ENCODE results near the gene MAFB.
"Not testable (repeated sequence)": the region's sequence is repeated elsewhere in the genome, so short reads cannot be mapped to it uniquely, and the experiment has no call there.

MAFB gene

DNA sequence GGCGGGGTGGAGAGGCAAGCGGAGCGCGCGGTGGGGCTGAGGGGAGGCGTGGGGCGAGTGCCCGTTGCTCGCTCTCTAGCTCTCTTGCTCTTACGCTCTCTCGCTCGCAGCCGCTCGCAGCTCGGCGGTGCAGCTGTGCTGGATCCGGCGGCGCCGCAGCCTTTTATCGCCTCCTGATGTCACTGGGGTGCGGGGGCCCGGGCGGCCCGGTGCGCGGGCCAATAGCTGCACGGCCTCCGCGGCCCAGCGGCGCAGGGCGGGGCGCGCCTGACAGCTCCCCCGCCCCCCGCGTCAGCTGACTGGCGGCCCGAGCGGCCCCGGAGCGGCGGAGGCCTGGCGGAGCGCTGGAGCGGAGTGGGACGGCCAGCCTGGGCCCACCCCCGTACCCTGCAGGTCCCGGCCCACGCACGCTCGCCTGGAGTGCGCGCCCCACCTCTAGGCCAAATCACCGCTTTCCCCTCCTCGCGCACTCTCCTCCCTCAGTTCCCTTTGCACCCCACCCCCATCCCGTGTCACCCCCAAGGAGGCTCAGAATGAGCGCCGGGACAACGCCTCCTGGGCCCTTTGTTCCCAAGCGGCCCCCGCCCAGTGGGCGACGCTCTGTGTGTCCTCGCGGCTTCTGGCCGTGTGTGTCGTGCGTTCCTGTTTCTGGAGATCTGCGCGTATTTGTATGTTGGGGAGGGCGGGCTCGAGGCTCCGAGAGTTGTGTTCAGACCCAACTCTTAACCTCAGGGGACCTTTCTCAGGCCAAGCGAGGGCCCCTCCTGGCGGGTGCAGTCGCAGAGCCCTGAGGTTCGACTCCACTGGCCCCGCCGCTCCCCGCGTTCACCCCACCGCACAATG is at the start of gene MAFB:
MAFB (minus strand) TSS at position 137 of the 843 bp plus-strand sequence. CDS start 386 bp downstream, outside the sequence.
- Histone ChIP-seq H3K27me3 (replicated peaks; ENCODE audit: control insufficient read depth, insufficient read depth, low read length) (peaks cover 31% of the 10 kb centered on the region), H3K9ac (ENCODE audit: low read length) (peak within 1 kb of the TSS; percentile 97), H3K4me1 (ENCODE audit: control insufficient read depth, insufficient read depth, low read length) (peaks cover 18% of the 10 kb centered on the region), H3K4me3 (ENCODE audit: low read length) (peak within 1 kb of the TSS; percentile 97), H3K36me3 (ENCODE audit: control insufficient read depth, insufficient read depth, low read length, severe bottlenecking) (peaks cover 11% of the 10 kb centered on the region), H3K9me3 (ENCODE audit: control insufficient read depth, low read length) (no peaks in the 10 kb centered on the region)
- peak; percentile 94 for DNase-seq (ENCODE audit: low read depth)

- not testable (repeated sequence) for H3K36me3 ChIP-seq (ENCODE audit: control insufficient read depth, insufficient read depth, low read length, severe bottlenecking); DNase-seq (ENCODE audit: low read depth); H3K4me1 ChIP-seq (ENCODE audit: control insufficient read depth, insufficient read depth, low read length); H3K9me3 ChIP-seq (ENCODE audit: control insufficient read depth, low read length); H3K4me3 ChIP-seq (ENCODE audit: low read length); H3K9ac ChIP-seq (ENCODE audit: low read length)
- peaks cover 39% of the 10 kb centered on the region for H3K27me3 ChIP-seq (replicated peaks; ENCODE audit: control insufficient read depth, insufficient read depth, low read length)
Observed at GRCh38 chr20:40736468-40736867, 47.4 kb upstream of the MAFB start.

GRCh38 chr20:40728996-40729395 is 40.0 kb upstream of the MAFB start:
- no peak for DNase-seq (ENCODE audit: low read depth)
- H3K9me3 ChIP-seq (ENCODE audit: control insufficient read depth, low read length): peaks cover 14% of the 10 kb centered on the region
- no peaks in the 10 kb centered on the region for H3K36me3 ChIP-seq (ENCODE audit: control insufficient read depth, insufficient read depth, low read length, severe bottlenecking)
- no peaks in the 10 kb centered on the region for H3K4me1 ChIP-seq (ENCODE audit: control insufficient read depth, insufficient read depth, low read length)
- no peak overlapping the region for H3K4me3 ChIP-seq (ENCODE audit: low read length)
- peaks cover 11% of the 10 kb centered on the region for H3K27me3 ChIP-seq (replicated peaks; ENCODE audit: control insufficient read depth, insufficient read depth, low read length)
- no peak overlapping the region for H3K9ac ChIP-seq (ENCODE audit: low read length)

DNA sequence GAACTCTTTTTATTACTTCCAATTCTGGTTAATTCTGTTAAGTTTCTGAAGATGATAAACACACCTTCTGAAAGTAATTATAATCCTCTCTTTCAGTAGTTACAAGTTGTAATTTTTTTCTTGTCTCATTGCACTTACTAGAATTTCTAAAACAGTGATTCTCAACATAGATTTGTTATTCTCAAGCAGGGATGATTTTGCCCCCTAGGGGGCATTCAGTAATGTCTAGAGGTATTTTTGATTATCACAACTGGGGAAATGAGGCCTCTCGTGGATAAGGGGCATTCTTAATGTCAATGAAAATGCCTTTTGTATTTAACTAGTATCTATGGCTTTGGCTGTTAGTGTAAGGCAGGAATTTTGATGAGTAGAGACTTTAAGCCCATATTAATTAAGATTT is 39.4 kb upstream of the MAFB start:
- no peak for DNase-seq (ENCODE audit: low read depth)
- peaks cover 14% of the 10 kb centered on the region for H3K9me3 ChIP-seq (ENCODE audit: control insufficient read depth, low read length)
- no peak overlapping the region for H3K4me3 ChIP-seq (ENCODE audit: low read length)
- no peaks in the 10 kb centered on the region for H3K4me1 ChIP-seq (ENCODE audit: control insufficient read depth, insufficient read depth, low read length)
- H3K27me3 ChIP-seq (replicated peaks; ENCODE audit: control insufficient read depth, insufficient read depth, low read length): peaks cover 6% of the 10 kb centered on the region
- no peaks in the 10 kb centered on the region for H3K36me3 ChIP-seq (ENCODE audit: control insufficient read depth, insufficient read depth, low read length, severe bottlenecking)
- no peak overlapping the region for H3K9ac ChIP-seq (ENCODE audit: low read length)

DNA sequence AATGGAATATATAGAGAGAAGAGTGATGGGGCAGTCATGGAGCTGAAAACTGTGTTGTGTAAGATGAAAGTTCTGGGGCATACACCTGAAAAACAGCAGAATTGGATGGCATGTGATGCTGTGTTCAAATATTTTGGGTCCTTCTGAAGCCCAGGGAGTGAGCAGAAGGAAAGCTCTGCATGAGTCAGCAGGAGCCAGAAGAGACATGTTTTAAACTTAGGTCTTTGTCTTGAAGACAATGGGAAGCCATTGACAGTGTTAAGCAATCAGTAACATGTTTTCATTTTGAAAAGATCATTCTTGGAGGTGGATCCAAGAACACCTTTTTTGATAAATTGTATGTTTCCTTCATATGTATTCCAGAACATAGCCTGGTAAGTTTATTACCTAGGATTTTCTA is 38.9 kb upstream of the MAFB start:
- H3K27me3 ChIP-seq (replicated peaks; ENCODE audit: control insufficient read depth, insufficient read depth, low read length): peaks cover 5% of the 10 kb centered on the region
- no peak overlapping the region for H3K4me3 ChIP-seq (ENCODE audit: low read length)
- peaks cover 14% of the 10 kb centered on the region for H3K9me3 ChIP-seq (ENCODE audit: control insufficient read depth, low read length)
- no peaks in the 10 kb centered on the region for H3K36me3 ChIP-seq (ENCODE audit: control insufficient read depth, insufficient read depth, low read length, severe bottlenecking)
- no peaks in the 10 kb centered on the region for H3K4me1 ChIP-seq (ENCODE audit: control insufficient read depth, insufficient read depth, low read length)
- no peak overlapping the region for H3K9ac ChIP-seq (ENCODE audit: low read length)
- DNase-seq (ENCODE audit: low read depth): no peak

- no peak for DNase-seq (ENCODE audit: low read depth)
- Histone ChIP-seq H3K9me3 (ENCODE audit: control insufficient read depth, low read length) (peaks cover 14% of the 10 kb centered on the region), H3K4me1 (ENCODE audit: control insufficient read depth, insufficient read depth, low read length) (no peaks in the 10 kb centered on the region), H3K36me3 (ENCODE audit: control insufficient read depth, insufficient read depth, low read length, severe bottlenecking) (no peaks in the 10 kb centered on the region), H3K27me3 (replicated peaks; ENCODE audit: control insufficient read depth, insufficient read depth, low read length) (peaks cover 5% of the 10 kb centered on the region), H3K9ac (ENCODE audit: low read length) (no peak overlapping the region), H3K4me3 (ENCODE audit: low read length) (no peak overlapping the region)
Observed at GRCh38 chr20:40726776-40727175, 37.7 kb upstream of the MAFB start.

- Histone ChIP-seq H3K36me3 (ENCODE audit: control insufficient read depth, insufficient read depth, low read length, severe bottlenecking) (no peaks in the 10 kb centered on the region), H3K9me3 (ENCODE audit: control insufficient read depth, low read length) (peaks cover 14% of the 10 kb centered on the region), H3K4me1 (ENCODE audit: control insufficient read depth, insufficient read depth, low read length) (no peaks in the 10 kb centered on the region), H3K9ac (ENCODE audit: low read length) (no peak overlapping the region), H3K27me3 (replicated peaks; ENCODE audit: control insufficient read depth, insufficient read depth, low read length) (peaks cover 10% of the 10 kb centered on the region), H3K4me3 (ENCODE audit: low read length) (no peak overlapping the region)
- no peak for DNase-seq (ENCODE audit: low read depth)
Observed at GRCh38 chr20:40724566-40724965, 35.5 kb upstream of the MAFB start.

DNA sequence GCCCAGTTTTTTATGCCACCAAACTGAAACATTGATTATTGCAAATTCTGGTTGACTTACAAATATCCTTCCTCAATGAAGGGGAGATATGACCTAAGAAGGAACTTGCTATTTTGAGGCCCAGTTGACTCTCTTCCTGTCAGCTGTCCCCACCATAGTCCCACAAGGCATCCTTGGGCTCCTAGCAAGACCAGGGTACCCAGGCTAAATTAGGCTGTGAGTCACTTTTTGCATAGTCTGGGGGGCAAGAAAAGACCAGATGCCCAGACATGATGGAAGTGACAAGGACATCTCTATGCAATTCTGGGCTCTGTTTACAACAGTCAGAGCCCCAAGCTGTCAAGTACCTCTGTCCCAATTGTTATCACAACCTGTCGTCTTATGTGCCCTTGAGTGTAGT is 31.8 kb upstream of the MAFB start:
- Histone ChIP-seq H3K36me3 (ENCODE audit: control insufficient read depth, insufficient read depth, low read length, severe bottlenecking) (no peaks in the 10 kb centered on the region), H3K9me3 (ENCODE audit: control insufficient read depth, low read length) (peaks cover 4% of the 10 kb centered on the region), H3K9ac (ENCODE audit: low read length) (no peak overlapping the region), H3K4me3 (ENCODE audit: low read length) (no peak overlapping the region), H3K4me1 (ENCODE audit: control insufficient read depth, insufficient read depth, low read length) (no peaks in the 10 kb centered on the region), H3K27me3 (replicated peaks; ENCODE audit: control insufficient read depth, insufficient read depth, low read length) (peaks cover 22% of the 10 kb centered on the region)
- DNase-seq (ENCODE audit: low read depth): no peak

DNA sequence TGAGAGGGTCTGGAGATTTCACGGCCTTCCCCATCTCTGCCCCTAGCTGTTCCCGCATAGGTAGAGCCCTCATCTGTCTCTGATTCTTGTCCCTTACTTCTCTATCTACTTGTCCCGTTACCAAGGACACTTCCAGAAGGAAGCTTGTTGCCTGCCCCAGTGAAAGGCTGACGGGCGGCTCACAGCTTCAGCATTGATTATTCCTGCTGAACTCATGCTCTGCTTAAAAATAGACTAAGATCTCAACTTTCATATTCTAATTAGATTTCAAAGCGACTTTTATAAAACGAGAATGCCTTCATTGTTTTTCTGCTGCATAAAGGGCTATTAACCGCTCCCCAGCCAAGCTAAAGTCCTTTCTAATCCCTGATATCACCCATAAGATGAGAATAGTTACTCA is 31.1 kb upstream of the MAFB start:
- no peaks in the 10 kb centered on the region for H3K36me3 ChIP-seq (ENCODE audit: control insufficient read depth, insufficient read depth, low read length, severe bottlenecking)
- no peaks in the 10 kb centered on the region for H3K4me1 ChIP-seq (ENCODE audit: control insufficient read depth, insufficient read depth, low read length)
- H3K9me3 ChIP-seq (ENCODE audit: control insufficient read depth, low read length): no peaks in the 10 kb centered on the region
- no peak for DNase-seq (ENCODE audit: low read depth)
- peaks cover 21% of the 10 kb centered on the region for H3K27me3 ChIP-seq (replicated peaks; ENCODE audit: control insufficient read depth, insufficient read depth, low read length)
- H3K9ac ChIP-seq (ENCODE audit: low read length): no peak overlapping the region
- no peak overlapping the region for H3K4me3 ChIP-seq (ENCODE audit: low read length)

GRCh38 chr20:40718982-40719729 is 30.1 kb upstream of the MAFB start:
- H3K36me3 ChIP-seq (ENCODE audit: control insufficient read depth, insufficient read depth, low read length, severe bottlenecking): no peaks in the 10 kb centered on the region
- no peaks in the 10 kb centered on the region for H3K9me3 ChIP-seq (ENCODE audit: control insufficient read depth, low read length)
- no peaks in the 10 kb centered on the region for H3K4me1 ChIP-seq (ENCODE audit: control insufficient read depth, insufficient read depth, low read length)
- H3K4me3 ChIP-seq (ENCODE audit: low read length): no peak overlapping the region
- no peak overlapping the region for H3K9ac ChIP-seq (ENCODE audit: low read length)
- DNase-seq (ENCODE audit: low read depth): no peak
- peaks cover 22% of the 10 kb centered on the region for H3K27me3 ChIP-seq (replicated peaks; ENCODE audit: control insufficient read depth, insufficient read depth, low read length)

- no peak for DNase-seq (ENCODE audit: low read depth)
- H3K4me3 ChIP-seq (ENCODE audit: low read length): no peak overlapping the region
Observed at GRCh38 chr20:40718214-40718977, 29.4 kb upstream of the MAFB start.

More at GRCh38 chr20:40718214-40718977, 29.4 kb upstream of the MAFB start:
- Histone ChIP-seq H3K9ac (ENCODE audit: low read length) (no peak overlapping the region), H3K4me1 (ENCODE audit: control insufficient read depth, insufficient read depth, low read length) (no peaks in the 10 kb centered on the region), H3K9me3 (ENCODE audit: control insufficient read depth, low read length) (no peaks in the 10 kb centered on the region), H3K36me3 (ENCODE audit: control insufficient read depth, insufficient read depth, low read length, severe bottlenecking) (no peaks in the 10 kb centered on the region), H3K27me3 (replicated peaks; ENCODE audit: control insufficient read depth, insufficient read depth, low read length) (peaks cover 22% of the 10 kb centered on the region)

Measured in adipocyte (in vitro differentiated cells).